OCI-LY3 (cell line): ENCODE results near the gene DDIT4.

ENCODE experiments used
- H2AFZ ChIP-seq: fragments of 200-600, 300-600 bp; shearing (Covaris generic); 2 replicates; pipeline ENCODE4 v1.6.0; 2014; ENCODE audit warnings: antibody characterized with exemption, low read depth, low read length
- H3K27ac ChIP-seq: fragments of 200-600, 300-600 bp; sonication (generic); 2 replicates; pipeline ENCODE4 v1.5.1; 2014; ENCODE audit warnings: mild to moderate bottlenecking, low read length, moderate library complexity, mixed read lengths
- H3K27me3 ChIP-seq: fragments of 200-600, 300-600 bp; sonication (generic); 2 replicates; pipeline ENCODE4 v1.6.1; 2014; ENCODE audit warnings: low read depth, low read length, mixed read lengths
- H3K36me3 ChIP-seq: fragments of 200-600, 300-600 bp; sonication (generic); replicated peaks from 2 replicates; pipeline ENCODE3; 2014; ENCODE audit warnings: low read depth, low read length, mixed read lengths
- H3K4me1 ChIP-seq: fragments of 300-600, 200-600 bp; sonication (generic); 2 replicates; pipeline ENCODE4 v1.6.1; 2014; ENCODE audit warnings: low read length, mixed read lengths
- H3K4me2 ChIP-seq: fragments of 200-600, 300-600 bp; sonication (generic); 2 replicates; pipeline ENCODE4 v1.6.1; 2014; ENCODE audit warnings: low read length, mixed read lengths
- H3K4me3 ChIP-seq: fragments of 300-600, 200-600 bp; sonication (generic); 2 replicates; pipeline ENCODE4 v1.5.1; 2014; ENCODE audit warnings: antibody characterized with exemption, mild to moderate bottlenecking, low read length, moderate library complexity
- H3K79me2 ChIP-seq: fragments of 300-600, 200-600 bp; shearing (Covaris generic); 2 replicates; pipeline ENCODE4 v1.6.1; 2014; ENCODE audit warnings: mild to moderate bottlenecking, low read length, mixed read lengths
- H3K9ac ChIP-seq: fragments of 300-600, 200-600 bp; shearing (Covaris generic); 2 replicates; pipeline ENCODE4 v1.6.0; 2014; ENCODE audit warnings: mild to moderate bottlenecking, low read length, moderate library complexity
- H3K9me3 ChIP-seq: fragments of 200-600, 300-600 bp; shearing (Covaris generic); 2 replicates; pipeline ENCODE4 v1.6.1; 2014; ENCODE audit warnings: low read length, mixed read lengths; ENCODE audit not compliant: insufficient read depth
- H4K20me1 ChIP-seq: fragments of 200-600, 300-600 bp; sonication (generic); 2 replicates; pipeline ENCODE4 v1.6.1; 2016; ENCODE audit warnings: low read length, mixed read lengths; ENCODE audit not compliant: insufficient read depth
- CTCF ChIP-seq: fragments of 200-600, 300-600 bp; sonication (generic); IDR thresholded peaks from 2 replicates; pipeline ENCODE4 v1.5.1; 2014; ENCODE audit warnings: antibody characterized with exemption, low read length, low read depth
- EZH2phosphoT487 ChIP-seq: fragments of 200-600 bp; shearing (Covaris generic); IDR thresholded peaks from 2 replicates; pipeline ENCODE4 v1.6.1; 2018; ENCODE audit warnings: antibody characterized with exemption, mixed run types, low read depth

DDIT4 gene

GRCh38 chr10:72261784-72262404 lies 11.8 kb upstream of the DDIT4 start:
- Histone ChIP-seq H3K4me3 (peak overlapping the region; percentile 83), H3K27ac (peak overlapping the region; percentile 98), H4K20me1 (no peaks in the 10 kb centered on the region), H3K4me1 (peaks cover 69% of the 10 kb centered on the region), H2AFZ (no peak overlapping the region), H3K36me3 (no peaks in the 10 kb centered on the region), H3K79me2 (no peaks in the 10 kb centered on the region), H3K9me3 (no peaks in the 10 kb centered on the region), H3K27me3 (no peaks in the 10 kb centered on the region), H3K4me2 (peak overlapping the region; percentile 96), H3K9ac (peak overlapping the region; percentile 81)
- TF ChIP-seq EZH2phosphoT487, result no peak
- TF ChIP-seq CTCF, result no peak

DNA sequence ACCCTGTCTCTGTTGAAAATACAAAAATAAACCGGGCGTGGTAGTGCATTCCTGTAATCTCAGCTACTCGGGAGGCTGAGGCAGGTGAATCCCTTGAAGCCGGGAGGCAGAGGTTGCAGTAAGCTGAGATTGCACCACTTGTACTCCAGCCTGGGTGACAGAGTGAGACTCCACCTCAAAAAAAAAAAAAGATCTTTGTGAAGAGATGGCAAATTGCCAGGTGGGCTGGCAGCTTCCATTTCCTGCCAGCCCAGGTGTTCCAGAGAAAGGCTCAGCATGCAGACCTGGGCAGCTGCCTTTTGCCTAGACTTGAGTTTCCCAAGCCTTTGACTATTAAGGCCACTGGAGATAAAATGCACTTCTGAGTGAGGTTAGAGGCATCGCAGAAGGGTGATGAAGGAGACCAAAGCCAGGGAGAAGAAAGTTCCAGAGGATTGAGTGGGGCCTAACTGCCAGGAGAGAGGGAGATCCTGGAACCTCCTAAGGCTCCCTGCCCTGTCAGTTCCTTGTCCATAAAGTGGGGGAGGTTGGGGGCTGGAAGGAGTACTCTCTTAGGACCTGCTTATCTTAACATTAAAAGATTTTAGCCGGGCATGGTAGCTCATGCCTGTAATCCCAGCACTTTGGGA lies 10.0 kb upstream of the DDIT4 start:
- H3K79me2 ChIP-seq, result no peaks in the 10 kb centered on the region
- H3K4me3 ChIP-seq, result no peak overlapping the region
- H3K27me3 ChIP-seq, result no peaks in the 10 kb centered on the region
- H3K9me3 ChIP-seq, result no peaks in the 10 kb centered on the region
- no peak overlapping the region for H3K27ac ChIP-seq
- no peak overlapping the region; the same call in 1 of the 2 replicates for H3K4me2 ChIP-seq
- H4K20me1 ChIP-seq, result no peaks in the 10 kb centered on the region
- no peaks in the 10 kb centered on the region for H3K36me3 ChIP-seq
- no peak for TF ChIP-seq CTCF
- no peak for TF ChIP-seq EZH2phosphoT487
- no peak overlapping the region for H3K9ac ChIP-seq
- no peak overlapping the region for H2AFZ ChIP-seq
- peaks cover 62% of the 10 kb centered on the region for H3K4me1 ChIP-seq

GRCh38 chr10:72264536-72264935 lies 9.2 kb upstream of the DDIT4 start:
- H3K27ac ChIP-seq, result no peak overlapping the region
- no peaks in the 10 kb centered on the region for H3K27me3 ChIP-seq
- no peak for TF ChIP-seq EZH2phosphoT487
- TF ChIP-seq CTCF, result no peak
- no peaks in the 10 kb centered on the region for H3K36me3 ChIP-seq
- no peaks in the 10 kb centered on the region for H3K79me2 ChIP-seq
- no peak overlapping the region for H3K9ac ChIP-seq
- H2AFZ ChIP-seq, result no peak overlapping the region
- no peak overlapping the region for H3K4me2 ChIP-seq
- H3K4me3 ChIP-seq, result no peak overlapping the region
- no peaks in the 10 kb centered on the region for H4K20me1 ChIP-seq
- H3K9me3 ChIP-seq, result no peaks in the 10 kb centered on the region
- H3K4me1 ChIP-seq, result peaks cover 54% of the 10 kb centered on the region

GRCh38 chr10:72265508-72265907 lies 8.2 kb upstream of the DDIT4 start:
- Histone ChIP-seq H3K4me2 (no peak overlapping the region), H3K79me2 (no peaks in the 10 kb centered on the region), H3K4me3 (no peak overlapping the region), H3K9me3 (no peaks in the 10 kb centered on the region), H4K20me1 (no peaks in the 10 kb centered on the region), H3K27ac (no peak overlapping the region), H3K4me1 (peaks cover 44% of the 10 kb centered on the region), H2AFZ (no peak overlapping the region), H3K9ac (no peak overlapping the region), H3K36me3 (no peaks in the 10 kb centered on the region), H3K27me3 (no peaks in the 10 kb centered on the region)
- TF ChIP-seq CTCF, result no peak
- no peak for TF ChIP-seq EZH2phosphoT487
